NCI-H2107 treated with DMSO at 0.1 percent for 48 hours (cell line): Measurements from ENCODE around the gene TPM1.
"Not testable (repeated sequence)": the region's sequence is repeated elsewhere in the genome, so short reads cannot be mapped to it uniquely, and the experiment has no call there.

Experiments
- DNase-seq: peaks from one replicate; lab custom pipeline; 2025; ENCODE audit not compliant: unreplicated experiment; lab: John Stamatoyannopoulos, UW

TPM1 gene

DNA sequence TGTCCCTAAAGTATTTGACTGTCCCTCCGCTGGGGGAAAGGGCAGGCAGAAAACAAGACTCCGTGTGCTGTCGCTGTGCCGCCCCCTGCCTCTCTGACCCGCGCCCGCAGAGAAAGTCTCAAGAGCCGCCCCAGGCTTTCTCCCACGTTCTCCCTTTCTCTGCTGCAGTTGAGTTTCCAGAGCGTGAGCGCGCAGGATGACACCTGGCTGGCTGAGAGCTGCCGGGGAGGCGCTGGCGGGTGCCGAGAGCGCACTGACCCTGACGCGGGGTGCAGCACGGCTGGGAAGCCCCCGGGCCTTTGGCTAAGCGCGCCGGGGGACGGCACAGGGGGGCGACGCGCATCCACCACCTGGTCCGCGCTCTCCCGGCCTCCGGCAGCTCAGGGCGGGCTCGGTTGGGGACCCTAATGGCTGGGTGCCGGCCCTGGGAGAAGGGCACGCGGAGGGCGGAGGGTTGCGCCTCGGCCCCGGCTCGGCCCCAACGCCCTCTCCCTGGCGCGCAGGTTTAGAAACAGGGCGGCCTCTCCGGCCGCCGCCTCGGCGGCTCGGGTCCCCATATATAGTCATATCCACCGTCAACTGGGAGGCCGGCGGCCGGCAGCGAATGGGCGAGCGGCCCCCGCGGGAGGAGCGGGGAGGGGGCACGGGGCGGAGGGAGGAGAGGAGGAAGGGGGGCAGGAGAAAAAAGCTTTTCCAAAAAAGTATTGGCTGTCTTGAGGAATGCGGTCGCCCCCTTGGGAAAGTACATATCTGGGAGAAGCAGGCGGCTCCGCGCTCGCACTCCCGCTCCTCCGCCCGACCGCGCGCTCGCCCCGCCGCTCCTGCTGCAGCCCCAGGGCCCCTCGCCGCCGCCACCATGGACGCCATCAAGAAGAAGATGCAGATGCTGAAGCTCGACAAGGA is at the start of gene TPM1:
Gene TPM1 (plus strand): TSS at position 774 of the 903 bp plus-strand sequence. CDS start 83 bp downstream, at position 857.
- DNase-seq = no peak

DNA sequence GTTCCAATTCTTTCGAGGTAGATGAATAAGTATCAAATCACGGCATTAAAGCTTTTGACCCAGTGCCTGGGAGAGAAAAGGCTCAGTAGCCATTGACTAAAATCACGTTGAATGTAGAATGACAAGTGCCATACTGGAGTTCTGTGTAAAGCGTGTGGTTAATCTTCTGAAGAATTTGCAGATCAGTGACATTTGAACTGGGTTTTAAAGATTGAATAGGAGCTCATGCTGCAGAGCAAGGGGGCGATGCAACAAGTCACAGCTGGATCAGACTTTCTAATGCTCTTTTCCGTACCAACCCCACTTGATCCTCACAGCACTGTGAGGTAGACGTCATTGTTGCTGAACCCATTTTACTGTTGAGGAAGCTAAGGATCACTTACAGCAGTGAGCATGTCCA is 49.5 kb upstream of the TPM1 start:
- DNase-seq = no peak

DNA sequence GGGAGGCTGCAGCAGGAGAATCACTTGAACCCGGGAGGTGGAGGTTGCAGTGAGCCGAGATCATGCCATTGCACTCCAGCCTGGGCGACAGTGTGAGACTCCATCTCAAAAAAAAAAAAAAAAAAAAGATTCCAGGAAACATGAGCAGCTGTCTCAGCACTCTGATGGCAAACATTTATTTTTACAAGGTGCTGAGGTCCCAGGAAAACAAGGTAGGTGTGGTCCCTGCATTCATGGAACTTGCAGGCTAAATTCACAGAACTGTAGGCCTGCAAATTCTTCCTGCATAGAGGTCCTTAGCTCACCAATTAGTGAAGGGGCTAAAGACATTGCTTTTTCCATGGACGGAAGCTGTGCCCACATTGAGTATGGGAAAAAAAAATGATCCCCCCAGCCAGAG is 48.9 kb upstream of the TPM1 start:
- not testable (repeated sequence) for DNase-seq

DNA sequence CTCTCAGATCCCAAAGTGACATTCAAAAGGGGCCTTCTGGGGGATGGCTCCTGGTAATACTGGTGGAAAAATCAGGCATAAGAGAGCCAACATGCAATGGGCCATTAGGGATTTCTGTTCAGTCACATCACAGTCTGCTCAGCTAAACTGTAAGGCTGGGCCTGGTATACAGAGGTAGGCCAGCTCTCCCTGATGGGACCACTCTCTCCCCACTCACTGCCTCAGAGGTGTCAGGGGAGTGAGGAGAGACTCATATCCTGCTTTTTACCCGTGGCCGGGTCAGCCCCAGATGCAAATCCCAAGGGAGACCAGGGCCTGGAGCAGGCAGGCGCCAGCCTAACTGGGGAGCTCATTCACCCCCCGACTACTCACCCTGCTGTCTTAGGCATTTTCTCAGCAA is 48.1 kb upstream of the TPM1 start:
- DNase-seq = no peak

DNA sequence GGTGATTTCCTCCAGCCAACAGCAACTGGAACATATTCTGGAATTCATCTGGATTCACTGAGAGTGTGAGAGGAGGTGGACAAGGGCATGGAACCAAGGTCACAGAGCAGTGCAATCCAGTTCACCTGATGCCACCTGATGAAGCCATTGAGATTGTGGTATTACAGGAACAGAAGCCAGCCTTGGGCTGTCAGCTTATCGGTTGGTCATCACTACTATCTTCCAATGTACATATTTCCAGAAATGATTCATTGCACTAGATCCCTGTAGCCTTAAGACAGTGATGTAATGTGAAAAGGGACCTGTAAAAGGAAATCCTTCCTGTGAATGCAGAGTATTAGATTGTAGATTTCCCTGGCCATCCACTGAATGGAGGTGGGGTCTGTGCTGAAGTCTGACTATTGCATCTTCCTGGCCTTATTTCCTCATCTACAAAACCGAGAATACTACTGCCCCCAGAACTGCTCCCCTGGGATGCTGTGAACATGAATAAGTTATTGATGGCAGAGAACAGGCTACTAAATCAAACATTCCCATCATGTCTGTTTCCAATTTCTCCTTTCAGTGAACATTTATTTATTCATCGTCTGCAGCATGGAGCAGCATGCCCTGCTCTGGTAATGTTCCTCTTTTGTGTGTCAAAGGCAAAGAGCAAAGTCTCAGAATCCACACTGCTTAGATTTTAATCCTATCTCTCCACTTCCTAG is 47.4 kb upstream of the TPM1 start:
- no peak for DNase-seq

DNA sequence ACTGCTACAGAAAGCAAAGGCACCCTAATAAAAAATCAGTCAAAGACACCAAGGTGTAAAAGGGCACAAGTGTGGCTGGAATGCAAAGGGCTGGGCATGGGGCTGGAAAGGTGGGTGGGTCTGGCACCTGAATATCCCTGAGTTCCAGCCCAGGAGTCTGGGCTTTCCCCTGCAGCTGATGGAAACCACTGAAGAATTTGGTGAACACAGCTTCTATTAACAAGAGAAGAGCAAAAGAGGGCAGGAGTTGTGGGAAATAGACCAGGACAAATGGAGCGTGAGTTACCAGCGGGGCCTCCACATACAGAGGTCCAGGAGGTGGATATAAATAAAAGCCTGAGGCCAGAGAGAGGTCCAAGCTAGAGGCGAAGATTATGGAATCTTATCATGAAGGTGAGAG is 45.1 kb upstream of the TPM1 start:
- no peak for DNase-seq

DNA sequence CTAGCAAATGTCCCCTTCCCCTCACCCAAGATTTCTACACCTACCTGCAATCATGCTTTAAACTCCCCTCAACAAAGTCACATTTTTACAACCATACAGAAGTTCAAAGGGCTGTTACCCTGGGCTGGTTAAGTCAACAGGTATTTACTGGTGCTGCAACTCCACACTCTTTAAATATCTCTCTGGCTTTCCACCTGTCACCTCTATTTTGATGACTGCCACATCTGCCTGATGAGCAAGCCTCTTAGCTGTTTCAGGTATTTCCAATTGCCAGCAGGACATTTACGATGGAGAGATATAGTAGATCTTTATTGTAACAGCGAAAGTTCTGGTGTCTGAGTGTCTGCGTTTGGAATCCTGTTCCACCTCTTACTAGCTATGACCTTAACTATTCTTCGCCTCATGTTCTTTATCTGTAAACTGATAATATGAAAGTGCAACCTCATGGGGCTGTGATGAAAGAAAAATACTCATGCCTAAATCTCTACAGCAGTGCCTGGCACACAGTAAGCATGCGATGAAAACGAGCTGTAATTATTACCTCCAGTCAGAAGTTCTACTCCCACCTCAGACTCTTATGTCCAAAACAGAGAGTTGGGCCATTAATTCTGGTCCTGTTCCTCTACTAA is 44.2 kb upstream of the TPM1 start:
- no peak for DNase-seq

DNA sequence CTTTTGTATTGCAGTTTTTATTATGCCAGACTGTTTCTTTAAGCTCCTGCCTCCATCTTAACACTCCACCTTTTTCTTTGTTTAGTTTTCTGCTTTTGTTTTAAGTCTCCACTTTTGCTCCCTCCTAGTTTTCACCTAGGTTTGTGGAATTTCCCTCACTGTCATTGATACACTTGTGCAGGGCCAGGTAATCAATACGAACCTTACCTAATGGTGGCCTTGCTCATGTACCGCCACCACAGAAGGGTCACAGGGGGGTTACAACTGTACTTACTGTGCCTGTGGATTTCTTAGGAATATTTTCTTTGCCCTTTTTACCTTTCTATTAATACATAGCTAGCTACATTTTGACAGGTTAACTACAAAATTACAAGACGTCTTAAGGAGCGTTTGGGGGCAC is 43.4 kb upstream of the TPM1 start:
- no peak for DNase-seq

DNA sequence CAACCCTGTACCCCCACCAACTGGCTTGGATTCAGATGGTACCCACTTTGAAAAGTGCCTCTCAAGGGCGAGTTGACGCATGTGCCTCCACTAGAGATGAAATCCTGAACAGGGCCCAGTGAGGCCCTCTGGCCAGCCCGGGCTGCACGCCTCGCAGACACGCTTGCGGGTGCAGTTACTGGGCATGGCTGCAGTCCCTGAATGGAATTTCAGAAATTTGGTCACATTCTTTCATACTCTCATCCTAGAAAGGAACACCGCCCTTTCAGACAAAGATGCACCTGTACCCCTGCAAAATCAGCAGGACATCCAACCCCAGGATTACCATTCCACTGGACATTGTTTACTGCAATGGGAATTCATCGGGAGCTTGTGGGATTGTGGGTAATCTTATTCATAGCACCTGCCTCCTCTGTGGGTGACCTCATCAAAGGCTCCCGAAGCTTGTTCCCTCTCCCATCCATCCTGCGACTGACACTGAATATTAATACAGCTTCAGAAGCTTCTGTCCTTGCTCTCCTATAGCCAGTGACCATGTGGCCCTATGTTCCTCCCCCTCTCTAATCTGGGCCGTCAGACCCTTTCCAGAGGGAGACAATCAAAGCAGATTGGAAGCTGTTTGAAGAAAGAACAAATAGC is 42.5 kb upstream of the TPM1 start:
- DNase-seq = no peak

DNA sequence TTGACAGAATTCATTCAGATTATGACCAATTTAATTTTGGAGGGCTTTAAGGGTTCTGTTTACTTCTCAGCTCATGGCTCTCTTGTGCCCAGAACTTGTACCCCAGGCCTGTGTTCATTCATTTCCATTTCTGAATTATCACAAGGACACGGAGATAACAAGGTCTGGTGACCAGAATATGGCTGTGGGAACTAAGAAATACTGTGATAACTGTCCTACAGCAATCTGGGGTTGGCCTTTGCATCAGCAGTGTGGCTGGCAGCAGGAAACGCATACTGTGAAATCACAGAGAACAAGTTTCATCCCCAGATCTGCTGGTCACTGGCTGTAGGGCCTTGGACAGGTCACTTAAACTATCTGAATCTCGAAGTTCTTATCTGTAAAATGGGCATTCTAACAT is 41.8 kb upstream of the TPM1 start:
- DNase-seq = no peak

DNA sequence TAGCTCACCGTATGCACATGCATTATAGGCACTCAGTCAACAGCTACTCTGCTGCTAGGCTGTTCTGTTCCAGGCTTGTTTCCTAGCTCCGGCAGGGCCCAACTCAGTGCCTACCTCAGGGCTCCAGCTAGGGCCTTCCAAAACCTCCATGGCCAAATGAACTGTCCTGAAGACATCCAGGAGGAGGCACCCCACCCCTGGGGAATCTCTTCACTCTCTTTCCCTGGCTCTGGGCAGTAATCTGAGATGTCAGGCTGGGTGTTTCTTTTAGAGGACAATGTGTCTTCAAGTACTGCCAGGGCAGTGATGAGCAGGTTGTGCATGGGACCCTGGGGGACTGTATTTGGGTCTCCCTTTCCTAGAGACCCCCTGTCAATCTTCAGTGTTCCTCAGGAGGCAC is 38.3 kb upstream of the TPM1 start:
- DNase-seq = no peak

DNA sequence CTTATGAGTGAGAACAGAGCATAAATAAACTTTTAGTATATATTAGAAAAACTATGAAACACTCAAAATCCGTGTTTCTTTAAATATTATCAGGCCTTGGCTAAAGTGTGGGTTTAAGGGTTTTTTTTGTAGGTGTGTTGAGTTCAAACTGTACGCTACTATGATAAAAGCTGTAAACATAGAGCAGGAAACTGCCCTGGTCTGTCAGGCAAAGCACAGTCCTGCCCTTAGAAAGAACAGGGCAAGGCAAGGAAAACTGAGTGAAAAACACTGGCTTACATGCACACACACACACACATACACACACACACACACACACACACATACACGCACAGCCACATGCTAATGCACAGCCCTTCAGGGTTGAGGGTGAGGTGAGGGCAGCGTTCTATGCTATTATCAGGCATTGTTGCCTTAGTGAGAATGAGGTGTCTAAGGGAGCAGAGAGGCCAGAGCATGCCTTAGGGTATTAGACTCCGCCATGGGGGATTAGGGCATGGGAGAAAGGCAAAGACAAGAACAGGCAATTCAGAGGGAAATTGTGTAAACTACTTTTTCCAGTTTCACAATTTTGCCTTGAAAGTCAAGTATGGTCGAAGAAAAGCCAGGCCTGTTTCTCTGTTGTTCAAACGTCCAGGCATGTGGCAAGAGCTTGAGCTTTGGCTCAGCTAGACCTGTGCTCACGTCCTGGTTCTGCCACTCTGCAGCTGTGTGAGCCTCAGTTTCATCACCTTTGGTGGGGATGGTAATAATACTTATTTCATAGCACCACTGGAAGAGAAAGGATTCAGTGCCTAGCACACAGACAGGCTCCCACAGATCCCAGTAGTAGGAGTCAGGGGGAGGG is 36.3 kb upstream of the TPM1 start:
- DNase-seq = no peak

DNA sequence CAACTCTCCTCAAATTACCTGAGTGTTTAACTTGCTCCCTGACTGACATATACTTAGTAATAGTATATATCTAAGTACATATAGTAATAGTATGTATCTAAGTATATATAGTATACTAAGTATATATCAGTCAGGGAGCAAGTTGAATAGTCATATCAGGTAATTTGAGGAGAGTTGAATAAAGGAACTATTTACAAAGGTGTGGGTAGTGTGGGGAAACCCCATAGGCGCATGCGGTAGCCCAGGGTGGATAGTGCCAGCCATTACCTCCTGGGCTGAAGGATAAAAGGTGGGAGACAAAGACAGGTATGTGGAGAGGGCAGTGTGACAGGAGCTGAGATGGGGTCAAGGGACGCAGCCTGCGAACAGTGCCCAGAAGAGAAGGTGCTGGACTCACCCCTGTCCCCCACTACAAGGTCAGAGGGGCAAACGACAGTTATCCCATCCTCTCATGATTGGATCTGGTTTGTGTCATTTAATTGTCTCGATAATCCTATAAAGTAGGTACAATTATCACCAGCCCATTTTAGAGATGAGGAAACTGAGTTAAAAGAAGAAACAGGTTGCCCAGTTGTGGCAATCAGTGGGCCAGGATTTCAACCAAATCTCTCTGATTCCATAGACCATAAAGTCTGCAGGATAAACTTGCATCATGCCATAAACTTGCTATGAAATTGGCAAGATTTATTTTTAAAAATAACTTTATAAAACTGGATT is 34.1 kb upstream of the TPM1 start:
- no peak for DNase-seq

DNA sequence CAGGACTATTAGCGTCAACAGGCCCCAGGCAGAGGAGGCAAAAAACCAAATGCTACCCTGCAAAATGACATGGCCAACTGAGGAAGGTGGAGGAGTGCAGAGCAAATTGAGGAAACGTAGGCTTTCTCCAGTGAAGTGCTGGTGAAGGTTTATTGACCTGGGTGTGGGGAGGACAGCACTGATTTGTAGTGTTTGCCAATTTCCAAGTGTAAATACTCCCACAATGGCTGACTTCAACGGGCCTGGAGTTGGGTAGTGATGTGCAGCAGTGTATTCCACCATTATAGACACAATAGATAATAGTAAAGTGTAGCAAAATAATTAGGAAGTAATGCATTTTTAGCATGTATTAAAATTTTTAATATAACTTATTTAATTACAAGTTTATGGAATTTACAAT is 32.2 kb upstream of the TPM1 start:
- DNase-seq = no peak

DNA sequence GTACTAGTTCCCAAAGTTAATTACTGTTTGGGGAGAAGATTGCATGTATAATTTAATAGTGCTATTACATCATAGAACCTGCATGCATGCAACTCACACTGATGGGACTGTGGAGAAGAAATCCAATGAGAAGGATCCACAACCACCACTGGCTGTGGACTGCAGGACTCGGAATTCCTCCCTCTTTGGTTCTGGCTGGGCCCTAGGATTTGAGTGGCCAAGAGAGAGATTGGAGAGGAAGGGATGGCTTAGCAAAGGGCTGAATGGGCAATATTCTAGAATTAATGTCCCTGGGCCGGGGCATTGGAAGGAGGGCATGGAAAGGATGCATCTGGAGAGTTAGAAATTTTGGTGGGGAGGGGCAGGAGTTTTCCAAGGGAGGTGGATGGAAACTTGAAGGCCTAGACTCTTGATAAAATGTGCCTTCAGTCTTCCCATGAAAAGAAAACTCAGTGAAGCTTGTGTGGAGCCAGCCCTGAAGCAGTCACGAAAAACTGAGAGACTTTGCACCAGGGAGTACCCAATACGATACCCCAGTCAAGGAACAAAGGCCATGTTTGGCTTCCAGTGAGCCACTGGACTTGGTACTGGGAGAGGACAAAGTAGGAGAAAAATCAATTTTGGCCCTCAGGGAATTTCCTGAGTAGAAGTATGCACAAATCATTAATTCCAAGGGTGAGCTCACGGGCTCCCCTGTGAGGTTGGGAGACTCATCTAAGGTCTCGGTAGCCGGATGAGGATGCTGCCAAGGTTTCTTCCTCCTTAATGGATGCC is 31.4 kb upstream of the TPM1 start:
- DNase-seq = no peak

DNA sequence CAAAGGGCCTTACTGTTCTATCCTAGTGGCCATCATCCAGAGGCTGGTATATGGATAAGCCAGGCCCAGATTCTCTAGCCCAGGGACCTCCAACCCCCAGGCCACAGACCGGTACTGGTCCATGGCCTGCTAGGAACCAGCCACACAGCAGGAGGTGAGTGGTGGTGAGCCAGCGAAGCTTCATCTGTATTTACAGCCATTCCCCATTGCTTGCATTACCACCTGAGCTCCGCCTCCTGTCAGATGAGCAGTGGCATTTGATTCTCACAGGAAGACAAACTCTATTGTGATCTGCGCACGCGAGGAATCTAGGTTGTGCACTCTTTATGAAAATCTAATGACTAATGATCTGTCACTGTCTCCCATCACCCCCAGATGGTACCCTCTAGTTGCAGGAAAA is 30.1 kb upstream of the TPM1 start:
- no peak for DNase-seq

DNA sequence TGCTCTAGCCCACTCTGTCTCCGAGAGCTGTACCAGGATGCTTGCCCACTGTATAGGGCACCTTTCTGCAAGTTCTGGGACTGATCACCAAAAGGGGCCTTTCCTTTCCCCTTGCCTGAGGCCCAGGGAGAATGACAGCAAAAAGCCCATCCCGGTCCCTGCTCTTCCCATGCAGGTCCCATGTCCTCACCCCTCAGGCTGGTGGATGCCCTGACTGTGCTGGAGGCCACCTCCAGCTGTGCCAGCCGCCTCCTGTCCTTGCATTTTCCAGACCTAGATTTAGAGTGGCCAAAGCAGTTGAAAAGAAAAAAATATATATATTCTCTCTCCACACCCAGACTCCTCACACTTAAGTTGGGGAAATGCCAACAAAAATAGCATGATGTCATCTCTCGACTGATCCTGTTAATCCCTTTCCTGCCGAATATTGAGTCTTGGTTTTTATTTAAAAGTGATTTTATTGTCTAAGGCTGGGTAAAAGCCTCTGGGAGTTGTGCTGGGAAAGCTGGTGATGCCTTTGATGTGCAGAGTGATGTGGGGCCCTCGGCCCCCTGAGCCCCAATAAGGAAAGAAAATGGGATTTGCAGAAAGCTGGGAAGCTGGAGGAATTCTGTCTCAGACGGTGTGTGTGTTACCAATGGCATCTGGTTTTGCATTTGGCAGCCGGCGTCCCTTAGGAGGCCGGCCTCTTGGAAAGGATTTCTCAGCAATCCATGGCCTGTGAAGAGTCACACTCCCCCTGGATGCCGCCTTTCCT is 29.3 kb upstream of the TPM1 start:
- DNase-seq = no peak

DNA sequence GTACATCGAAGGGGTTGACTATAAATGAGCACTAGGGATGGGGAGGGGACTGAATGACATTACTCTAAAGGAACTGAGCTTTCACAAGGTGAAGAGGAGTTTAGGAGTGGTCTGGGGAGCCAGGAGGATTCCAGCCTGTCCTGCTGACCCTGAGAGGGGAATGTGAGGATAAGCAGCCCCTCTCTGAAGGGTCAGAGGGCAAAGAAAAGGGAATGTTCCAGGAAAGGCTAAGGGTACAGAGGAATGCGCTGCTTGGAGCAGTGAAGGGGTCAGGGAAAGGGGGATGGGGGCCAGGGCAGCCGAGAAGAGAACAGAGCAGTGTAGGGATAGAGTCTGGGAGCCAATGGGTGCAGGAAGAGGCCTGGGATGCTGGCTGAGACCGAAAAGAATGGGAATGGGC is 28.0 kb upstream of the TPM1 start:
- no peak for DNase-seq
